IMR-90 (cell line): ENCODE measurements around the gene RBFOX1.

Experiments used
- BHLHE40 ChIP-seq: fragments of 150-350 bp; IDR thresholded peaks from 2 replicates; pipeline ENCODE4 v1.6.1; 2016; ENCODE audit warnings: mild to moderate bottlenecking, low read depth, low read length
- CEBPB ChIP-seq: IDR thresholded peaks from 2 replicates; pipeline ENCODE4 v1.6.1; 2012; ENCODE audit warnings: low read depth, low read length, improper control_type of control experiment
- FOS ChIP-seq: fragments of 150-350 bp; IDR thresholded peaks from 2 replicates; pipeline ENCODE4 v1.6.1; 2016; ENCODE audit warnings: low read depth, low read length
- MAFK ChIP-seq: IDR thresholded peaks from 2 replicates; pipeline ENCODE4 v1.6.1; 2012; ENCODE audit warnings: low read depth, low read length, improper control_type of control experiment
- MAZ ChIP-seq: IDR thresholded peaks from 2 replicates; pipeline ENCODE4 v1.6.1; 2012; ENCODE audit warnings: low read depth, mild to moderate bottlenecking, low read length, improper control_type of control experiment, moderate library complexity, borderline replicate concordance
- MXI1 ChIP-seq: IDR thresholded peaks from 2 replicates; pipeline ENCODE4 v1.6.1; 2012; ENCODE audit warnings: low read depth, mild to moderate bottlenecking, low read length, moderate library complexity, borderline replicate concordance
- POLR2A ChIP-seq: IDR thresholded peaks from 2 replicates; pipeline ENCODE4 v1.6.1; 2012; ENCODE audit warnings: mild to moderate bottlenecking, low read depth, low read length
- RAD21 ChIP-seq: IDR thresholded peaks from 2 replicates; pipeline ENCODE4 v1.6.1; 2012; ENCODE audit warnings: low read length, improper control_type of control experiment
- RFX5 ChIP-seq: IDR thresholded peaks from 2 replicates; pipeline ENCODE4 v1.8.0; 2012; ENCODE audit warnings: low read depth, mild to moderate bottlenecking, low read length, moderate library complexity
- SMC3 ChIP-seq: fragments of 150-350 bp; IDR thresholded peaks from 2 replicates; pipeline ENCODE4 v1.6.1; 2016; ENCODE audit warnings: low read depth, mild to moderate bottlenecking, antibody characterized with exemption, low read length, moderate library complexity
- TF ChIP-seq, protein P1 (sequence below): conservative IDR thresholded peaks from 2 replicates; pipeline ENCODE4 v1.5.1; 2012; ENCODE audit warnings: mild to moderate bottlenecking, low read depth, low read length, improper control_type of control experiment
- TF ChIP-seq, protein P2 (sequence below): fragments of 150-350 bp; IDR thresholded peaks from 2 replicates; pipeline ENCODE4 v1.6.1; 2016; ENCODE audit warnings: low read depth, mild to moderate bottlenecking, low read length, moderate library complexity, borderline replicate concordance

DNA sequence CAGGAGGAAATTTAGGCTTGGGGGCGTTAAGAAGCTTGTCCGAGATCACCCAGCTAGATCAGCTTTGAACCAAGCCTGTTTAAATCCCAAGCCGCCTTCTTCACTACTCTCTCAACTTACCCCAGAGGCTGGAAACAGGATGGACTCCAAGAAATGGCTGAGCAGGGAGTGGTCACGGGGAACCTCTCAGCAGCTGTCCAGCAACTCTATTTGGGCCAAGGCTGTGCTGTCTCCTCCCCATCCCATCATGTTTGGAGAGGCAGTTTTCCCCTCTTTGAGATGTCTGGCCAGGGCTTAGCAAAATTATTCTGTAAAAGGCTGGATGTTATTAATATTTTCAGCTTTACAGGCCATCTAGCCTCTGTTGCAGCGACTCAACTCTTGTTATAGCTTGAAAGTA lies 305.7 kb downstream of the RBFOX1 start:
- TF ChIP-seq, protein P1, sequence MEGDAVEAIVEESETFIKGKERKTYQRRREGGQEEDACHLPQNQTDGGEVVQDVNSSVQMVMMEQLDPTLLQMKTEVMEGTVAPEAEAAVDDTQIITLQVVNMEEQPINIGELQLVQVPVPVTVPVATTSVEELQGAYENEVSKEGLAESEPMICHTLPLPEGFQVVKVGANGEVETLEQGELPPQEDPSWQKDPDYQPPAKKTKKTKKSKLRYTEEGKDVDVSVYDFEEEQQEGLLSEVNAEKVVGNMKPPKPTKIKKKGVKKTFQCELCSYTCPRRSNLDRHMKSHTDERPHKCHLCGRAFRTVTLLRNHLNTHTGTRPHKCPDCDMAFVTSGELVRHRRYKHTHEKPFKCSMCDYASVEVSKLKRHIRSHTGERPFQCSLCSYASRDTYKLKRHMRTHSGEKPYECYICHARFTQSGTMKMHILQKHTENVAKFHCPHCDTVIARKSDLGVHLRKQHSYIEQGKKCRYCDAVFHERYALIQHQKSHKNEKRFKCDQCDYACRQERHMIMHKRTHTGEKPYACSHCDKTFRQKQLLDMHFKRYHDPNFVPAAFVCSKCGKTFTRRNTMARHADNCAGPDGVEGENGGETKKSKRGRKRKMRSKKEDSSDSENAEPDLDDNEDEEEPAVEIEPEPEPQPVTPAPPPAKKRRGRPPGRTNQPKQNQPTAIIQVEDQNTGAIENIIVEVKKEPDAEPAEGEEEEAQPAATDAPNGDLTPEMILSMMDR: no peak
- TF ChIP-seq RFX5 (no peak), MAZ (no peak), BHLHE40 (no peak), POLR2A (no peak), FOS (no peak), CEBPB (no peak), MAFK (no peak), MXI1 (no peak), RAD21 (no peak), SMC3 (no peak)
- TF ChIP-seq, protein P2, sequence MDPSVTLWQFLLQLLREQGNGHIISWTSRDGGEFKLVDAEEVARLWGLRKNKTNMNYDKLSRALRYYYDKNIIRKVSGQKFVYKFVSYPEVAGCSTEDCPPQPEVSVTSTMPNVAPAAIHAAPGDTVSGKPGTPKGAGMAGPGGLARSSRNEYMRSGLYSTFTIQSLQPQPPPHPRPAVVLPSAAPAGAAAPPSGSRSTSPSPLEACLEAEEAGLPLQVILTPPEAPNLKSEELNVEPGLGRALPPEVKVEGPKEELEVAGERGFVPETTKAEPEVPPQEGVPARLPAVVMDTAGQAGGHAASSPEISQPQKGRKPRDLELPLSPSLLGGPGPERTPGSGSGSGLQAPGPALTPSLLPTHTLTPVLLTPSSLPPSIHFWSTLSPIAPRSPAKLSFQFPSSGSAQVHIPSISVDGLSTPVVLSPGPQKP: no peak
